AG04449 (cell line): ENCODE data around the gene PSD2.

Source experiments
- CTCF ChIA-PET: fragments of 350-600 bp; formaldehyde crosslinking; extraction: SDS; loops from one replicate; lab custom pipeline; 2021; ENCODE audit warnings: antibody characterized with exemption; lab: Yijun Ruan, JAX
- POLR2A ChIA-PET: fragments of 400-600, 350-600 bp; formaldehyde crosslinking; extraction: SDS; loops from one replicate; lab custom pipeline; 2020; ENCODE audit warnings: antibody characterized with exemption, inconsistent platforms; lab: Yijun Ruan, JAX
- DNase-seq: peaks from one replicate; pipeline ENCODE4 v3.0.0-alpha.2; 2010; ENCODE audit warnings: low read depth, low spot score
- H3K4me3 ChIP-seq: 2 replicates; pipeline ENCODE4 v1.5.1; 2011; ENCODE audit warnings: low read depth, mild to moderate bottlenecking, control low read depth, low read length
- CTCF ChIP-seq: IDR thresholded peaks from one replicate; pipeline ENCODE4 v1.5.1; 2011; ENCODE audit warnings: mild to moderate bottlenecking, moderate library complexity, low read length, control low read depth, inconsistent platforms; ENCODE audit not compliant: insufficient read depth; ENCODE audit errors: missing control alignments

PSD2 gene

GRCh38 chr5:139795074-139796001, at the start of gene PSD2:
PSD2 (plus strand) TSS chr5:139795808; CDS start chr5:139809441, 13,633 bp downstream.
- CTCF ChIA-PET: interaction anchor here (0.7 to 5.8 kb wide), 5 partner anchors 11 to 1420 kb away, joined by 3 to 29 read pairs (median 3); no protein-coding TSS in a partner anchor
- DNase-seq: no peak
- H3K4me3 ChIP-seq: peak within 1 kb of the TSS; percentile 30

GRCh38 chr5:139746691-139747582, 48.7 kb upstream of the PSD2 start:
- CTCF ChIA-PET: interaction anchor here (1.2 to 4.7 kb wide), 7 partner anchors 8 to 114 kb away, joined by 3 to 45 read pairs (median 4); partner anchors contain the start of gene CXXC5
- POLR2A ChIA-PET: interaction anchor here (0.9 to 1.4 kb wide), 3 partner anchors 36 to 50 kb away, joined by 3 to 5 read pairs (median 4); no protein-coding TSS in a partner anchor
- no peak for TF ChIP-seq CTCF
- no peak for DNase-seq
- H3K4me3 ChIP-seq: peak overlapping the region; percentile 40

More at GRCh38 chr5:139795074-139796001, at the start of gene PSD2:
- POLR2A ChIA-PET: no interaction called here
- no peak for TF ChIP-seq CTCF

GRCh38 chr5:139747583-139748504, 47.8 kb upstream of the PSD2 start:
- ChIA-PET CTCF (interaction anchor here (1.2 to 4.7 kb wide), 4 partner anchors 17 to 115 kb away, joined by 3 to 45 read pairs (median 5); partner anchors contain the start of gene CXXC5), POLR2A (interaction anchor here (0.9 to 1.4 kb wide), 2 partner anchors 17 to 39 kb away, joined by 3 to 4 read pairs; no protein-coding TSS in a partner anchor)
- H3K4me3 ChIP-seq: peak overlapping the region; percentile 40
- DNase-seq: no peak
- no peak for TF ChIP-seq CTCF

- ChIA-PET CTCF (interaction anchor here (1.3 to 4.7 kb wide), 2 partner anchors 16 to 115 kb away, joined by 6 to 45 read pairs; no protein-coding TSS in a partner anchor), POLR2A (interaction anchor here (0.9 to 1.4 kb wide), 2 partner anchors 17 to 39 kb away, joined by 3 to 4 read pairs; no protein-coding TSS in a partner anchor)
- DNase-seq: no peak
- TF ChIP-seq CTCF: no peak
- no peak overlapping the region for H3K4me3 ChIP-seq
These were observed 47.1 kb upstream of the PSD2 start for GRCh38 chr5:139748505-139748826.

- POLR2A ChIA-PET: no interaction called here
- no peak for DNase-seq
- no peak for TF ChIP-seq CTCF
- CTCF ChIA-PET: interaction anchor here (0.8 to 6.4 kb wide), 7 partner anchors 10 to 115 kb away, joined by 3 to 58 read pairs (median 4); no protein-coding TSS in a partner anchor
- no peak overlapping the region for H3K4me3 ChIP-seq
These were observed 46.4 kb upstream of the PSD2 start for GRCh38 chr5:139749242-139749641.
